PC-9 (cell line): Measurements from ENCODE around the gene VPS50.

Experiments
- CTCF ChIP-seq: fragments of 200-600 bp; sonication (generic); conservative IDR thresholded peaks from 2 replicates; pipeline ENCODE4 v1.6.1; 2017; ENCODE audit warnings: mixed run types, antibody characterized with exemption, mild to moderate bottlenecking, moderate library complexity
- EZH2 ChIP-seq: fragments of 200-600 bp; sonication (generic); IDR thresholded peaks from 2 replicates; pipeline ENCODE4 v1.8.0; 2017; ENCODE audit warnings: antibody characterized with exemption, low read depth

GRCh38 chr7:93258661-93259060 lies 26.5 kb downstream of the VPS50 start:
- TF ChIP-seq CTCF (no peak), EZH2 (no peak)
